Posterior vena cava (tissue), 2 donors: ENCODE measurements around the gene GNPTG. TPM values are rescaled to one million over a fixed set of nuclear protein-coding genes. Genes with fewer than 3 reads are reported as not detected.

Experiments
- DNase-seq: peaks from one replicate; pipeline ENCODE4 v3.0.0-alpha.2; 2020; ENCODE audit warnings: low spot score
- intact Hi-C, 2 donors: fragments of 100-400 bp; cut with DNase I; formaldehyde crosslinking; loops; one replicate each; pipeline versions ENCODE4 v1.14.1 to v1.14.2; 2022 to 2023
- total RNA-seq, 2 donors: library from RNA; stranded (reverse); fragmentation: NEBNext Ultra II Directional; extraction: Animal tissue kit (Norgen Biotek cat#: 25700); gene quantifications; one replicate each; pipeline ENCODE4 v1.2.1, GENCODE V29; 2021
- donor health status: DM: yes; HTN: yes; CAD: no.
- donor health status: DM: yes; HTN: yes; CAD: no.

The GNPTG gene
- total RNA-seq, 2 donors from 2014 or later: 48.4 to 55.6 TPM

DNA sequence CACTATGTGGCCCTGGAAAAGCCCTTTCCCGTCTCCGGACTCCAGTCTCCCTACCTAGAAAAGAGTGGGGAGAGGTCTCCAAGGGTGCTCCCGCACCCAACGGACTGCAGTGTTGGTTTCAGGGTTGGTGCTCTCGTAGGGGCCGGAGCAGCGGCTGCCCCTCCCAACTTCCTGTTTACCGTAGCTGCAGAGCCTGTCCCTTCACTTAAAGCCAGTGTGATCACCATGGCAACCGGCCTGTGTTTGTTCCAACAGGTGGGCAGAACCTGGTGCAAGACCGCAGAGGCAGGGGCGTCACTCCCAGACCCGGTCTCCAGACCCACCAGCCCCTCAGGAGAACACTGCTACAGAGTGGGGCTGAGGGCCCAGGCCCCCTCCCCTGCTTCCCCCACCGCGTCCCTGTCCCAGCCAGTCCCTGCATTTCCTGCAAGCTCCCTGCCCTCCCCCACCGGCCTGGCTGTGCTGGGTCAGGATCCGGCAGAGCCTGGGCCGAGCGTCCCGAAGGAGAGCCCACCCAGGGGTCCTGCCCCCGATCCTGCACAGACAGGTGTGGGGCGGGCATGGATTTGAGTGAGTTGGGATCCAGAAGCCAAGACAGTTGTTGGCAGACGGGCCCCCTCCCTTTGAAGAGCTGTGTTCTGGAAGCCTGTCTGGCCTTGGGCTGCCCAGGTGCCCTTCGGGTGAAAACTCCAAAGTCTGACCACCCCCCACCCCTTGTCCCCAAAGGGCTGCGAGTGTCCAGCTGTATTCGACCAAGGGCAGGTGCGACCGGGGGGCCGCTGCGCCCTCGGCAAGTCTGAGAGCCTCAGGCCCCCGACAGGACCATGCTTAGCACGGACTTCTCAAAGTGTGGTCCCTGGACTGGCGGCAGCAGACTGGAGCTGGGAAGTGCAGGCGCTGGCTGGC, 19.8 kb upstream of the GNPTG start:
- intact Hi-C loops: no loop called here
- DNase-seq: no peak

DNA sequence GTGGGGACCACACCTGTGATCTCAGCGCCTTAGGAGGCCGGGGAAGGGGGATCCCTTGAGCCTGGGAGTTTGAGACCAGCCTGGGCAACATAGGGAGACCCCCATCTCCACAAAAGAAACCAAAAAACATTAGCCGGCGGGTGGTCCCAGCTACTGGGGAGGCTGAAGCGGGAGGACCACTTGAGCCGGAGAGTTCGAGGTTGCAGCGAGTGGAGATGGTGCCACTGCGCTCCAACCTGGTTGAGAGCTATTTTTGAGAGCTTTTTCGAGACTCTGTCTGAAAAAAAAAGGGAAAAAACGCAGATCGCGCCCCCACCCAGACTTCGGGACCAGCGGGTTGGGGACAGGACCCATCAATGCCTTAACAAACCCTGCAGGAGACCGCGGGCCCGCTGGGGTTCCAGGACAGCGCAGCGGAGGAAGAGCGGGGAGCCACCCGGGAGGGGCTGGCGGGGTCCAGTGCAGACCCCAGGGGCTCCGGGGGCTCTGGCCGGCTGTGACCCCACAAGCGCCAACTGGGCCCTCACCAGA, 19.0 kb upstream of the GNPTG start:
- intact Hi-C loops: no loop called here
- DNase-seq: no peak

DNA sequence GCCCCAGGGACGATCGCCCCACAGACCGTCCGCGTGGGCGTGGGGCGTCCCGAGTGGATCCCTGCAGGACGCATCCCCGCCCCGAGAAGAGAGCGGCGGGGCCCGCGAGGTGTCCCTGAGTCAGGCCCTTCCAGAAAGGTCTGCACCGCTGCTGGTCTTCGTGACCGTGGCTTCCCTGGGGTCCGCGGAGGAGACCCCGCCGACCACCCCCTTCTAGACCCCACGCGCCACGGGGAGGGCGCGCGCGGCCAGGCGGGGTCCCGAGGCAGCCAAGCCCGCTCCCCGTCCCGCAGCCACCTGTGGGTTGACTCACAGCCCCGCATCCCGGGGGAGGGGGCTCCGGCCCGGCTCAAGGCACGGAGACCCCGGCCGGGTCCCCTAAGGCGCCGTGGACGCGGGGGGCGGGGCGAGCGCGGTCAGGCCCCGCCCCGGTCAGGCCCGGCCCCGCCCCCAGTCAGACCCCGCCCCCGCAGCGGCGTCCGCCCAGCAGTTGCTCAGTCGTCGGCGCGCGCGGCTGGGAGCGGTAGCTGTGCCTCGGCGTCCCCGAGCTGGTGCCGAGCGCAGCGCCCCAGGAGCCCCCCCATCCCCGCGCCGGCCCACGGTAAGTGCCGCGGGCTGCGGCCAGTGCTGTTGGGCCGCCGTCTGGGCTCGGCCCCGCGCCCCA, 18.4 kb upstream of the GNPTG start, which contains the start of gene BAIAP3:
Gene BAIAP3 (plus strand): TSS at position 497 of the 664 bp plus-strand sequence. CDS start 4,905 bp downstream, outside the sequence.
- intact Hi-C loops: no loop called here
- DNase-seq: no peak

DNA sequence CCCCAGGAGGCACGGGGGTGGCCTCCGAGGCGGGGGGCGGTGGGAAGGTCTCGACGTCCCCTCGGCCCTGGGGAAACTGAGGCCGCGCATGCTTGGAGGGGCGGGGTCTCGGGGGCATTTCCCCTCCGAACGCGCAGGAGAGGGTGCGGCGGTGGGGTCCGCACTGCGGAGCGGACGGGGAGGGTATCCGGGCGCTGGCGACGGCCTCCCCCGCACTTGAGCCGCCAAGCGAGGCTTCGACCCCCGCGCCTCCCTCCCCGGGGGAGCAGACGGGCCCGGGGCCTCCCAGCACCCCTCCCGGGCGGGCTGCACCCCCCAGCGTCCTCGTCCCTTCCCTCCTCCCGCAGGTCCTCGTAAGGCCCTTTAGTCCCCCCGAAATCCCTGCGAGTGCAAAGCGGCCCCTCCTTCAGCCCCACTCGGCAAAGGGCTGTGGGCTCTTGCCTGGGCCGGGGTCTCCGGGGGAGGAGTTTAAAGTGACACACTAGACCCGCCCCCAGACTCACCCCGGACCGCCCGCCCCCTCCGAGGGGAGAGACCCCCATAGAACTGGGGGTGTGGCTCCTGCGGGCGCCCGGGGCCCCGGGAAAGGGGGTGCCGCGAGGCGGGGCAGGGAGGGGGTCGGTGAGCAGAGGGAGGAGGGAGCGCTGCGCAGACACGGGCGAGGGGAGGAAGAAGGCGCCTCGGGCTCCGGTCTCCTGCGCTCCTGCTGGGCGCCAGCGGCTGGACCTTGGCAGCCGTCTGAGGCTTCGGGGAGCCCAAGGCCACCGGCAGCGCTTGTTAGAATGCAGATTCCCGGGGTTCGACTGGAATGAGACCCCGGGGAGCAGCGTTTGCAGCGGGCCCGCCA, 17.7 kb upstream of the GNPTG start:
- no peak for DNase-seq
- intact Hi-C loops: no loop called here

DNA sequence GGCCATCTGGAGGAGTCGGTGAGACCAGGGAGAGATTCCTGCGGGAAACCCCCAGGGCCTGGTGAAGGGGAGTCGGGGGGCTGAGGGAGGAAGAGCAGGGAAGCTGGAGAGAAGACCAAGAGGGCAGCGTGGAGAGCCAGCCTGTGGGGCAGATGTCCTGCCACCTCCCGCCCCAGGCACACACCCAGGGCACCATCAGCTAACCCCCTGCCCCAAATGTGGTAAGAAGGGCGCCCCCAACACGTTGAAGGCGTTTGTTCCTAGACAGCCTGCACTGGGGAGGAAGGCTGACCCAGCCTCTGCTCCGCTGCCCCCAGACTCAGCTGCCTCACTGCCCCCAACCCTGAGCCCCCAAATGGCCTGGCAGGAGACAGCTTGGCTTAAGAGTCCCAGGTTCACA, 17.0 kb upstream of the GNPTG start:
- no peak for DNase-seq
- intact Hi-C loops: no loop called here

DNA sequence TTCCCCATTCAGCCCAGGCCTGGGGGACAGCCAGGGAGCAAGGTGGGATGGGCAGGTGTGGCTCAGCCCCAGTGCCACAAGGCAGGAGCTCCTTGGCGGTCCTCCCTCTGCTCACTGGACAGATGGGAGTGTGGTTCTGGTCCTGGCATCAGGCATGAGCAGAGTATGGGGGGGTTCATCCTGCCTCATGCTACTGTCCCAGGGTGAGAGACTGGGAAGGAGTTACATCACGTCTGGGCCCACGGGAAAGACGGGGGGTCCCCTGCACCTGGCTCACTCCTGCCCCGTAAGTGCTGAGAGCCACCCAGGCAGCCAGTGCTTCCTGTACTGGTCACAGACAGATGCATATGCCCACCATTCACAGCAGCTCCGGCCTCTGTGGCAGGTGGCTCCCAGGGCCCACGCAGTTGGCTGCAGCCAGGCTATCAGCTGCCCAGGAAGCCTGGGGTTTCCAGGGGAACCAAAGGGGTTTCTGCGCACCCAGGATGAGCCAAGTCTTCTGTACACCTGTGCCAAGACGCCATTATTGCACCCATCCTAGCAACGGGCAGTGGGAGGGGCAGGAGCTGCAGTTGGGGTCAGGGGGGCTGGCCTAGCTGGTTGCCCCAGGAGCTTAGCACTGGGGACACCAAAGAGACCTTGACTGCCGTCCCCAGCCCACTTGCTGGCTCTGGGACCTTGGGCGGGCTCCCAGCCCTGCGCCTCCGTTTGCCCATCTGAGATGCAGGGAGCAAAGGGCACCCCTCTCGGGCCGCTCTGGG, 16.3 kb upstream of the GNPTG start:
- intact Hi-C loops: no loop called here
- DNase-seq: no peak

DNA sequence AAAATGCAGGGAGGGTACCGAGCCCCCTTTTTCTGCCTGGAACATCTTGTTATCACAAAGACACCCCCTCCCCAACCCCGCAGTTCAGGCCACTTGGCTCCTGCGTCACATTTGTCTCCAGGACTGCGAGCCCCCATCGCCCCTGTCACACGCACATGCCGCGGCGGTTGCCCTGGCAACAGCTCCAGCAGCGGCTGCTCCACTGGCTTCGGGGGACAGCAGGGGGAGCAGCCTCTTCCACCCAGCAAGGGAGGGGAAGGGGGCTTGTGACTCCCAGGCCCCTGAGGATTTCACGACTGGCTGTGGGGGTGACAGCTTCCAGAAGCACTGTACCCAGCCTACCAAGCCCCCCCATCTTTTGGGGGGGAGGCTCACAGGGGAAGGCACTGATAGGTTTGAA, 15.7 kb upstream of the GNPTG start:
- no peak for DNase-seq
- intact Hi-C loops: no loop called here

DNA sequence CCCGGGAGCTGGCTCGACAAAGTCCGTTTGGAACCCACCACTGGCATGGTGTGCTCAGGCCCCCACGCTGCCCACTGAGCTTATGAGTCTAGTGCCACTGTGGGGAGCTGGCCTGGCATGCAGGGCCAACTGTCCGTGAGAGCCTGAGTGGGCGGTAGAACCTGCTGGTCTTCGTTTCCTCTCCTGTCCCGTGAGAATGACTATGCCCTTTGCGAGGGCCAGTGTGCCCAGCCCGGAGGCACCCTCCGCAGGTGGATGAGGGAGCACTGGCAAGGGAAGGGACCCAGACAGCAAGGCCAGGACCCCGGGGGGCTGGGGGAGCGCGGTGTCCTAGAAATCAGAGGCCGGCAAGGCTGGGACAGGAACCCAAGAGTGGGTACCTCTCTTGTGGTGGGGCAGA, 15.1 kb upstream of the GNPTG start:
- intact Hi-C loops: no loop called here
- DNase-seq: no peak

DNA sequence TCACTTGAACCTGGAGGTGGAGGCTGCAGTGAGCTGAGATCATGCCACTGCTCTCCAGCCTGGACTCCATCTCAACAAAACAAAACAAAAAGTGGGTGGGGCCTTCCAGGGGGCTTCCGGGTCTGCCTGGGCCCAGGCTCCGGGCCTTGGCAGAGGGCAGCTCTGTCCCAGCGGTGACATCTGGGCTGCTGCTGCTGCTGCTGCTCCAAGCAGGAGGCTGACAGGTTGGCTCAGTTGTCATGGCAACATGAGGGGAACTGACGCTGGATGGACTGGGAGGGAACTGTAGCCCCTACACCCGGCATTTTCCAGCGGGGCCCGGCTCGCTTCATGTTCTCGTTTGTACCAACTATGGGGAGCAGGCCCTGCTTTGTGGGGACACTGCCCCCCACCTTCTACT, 14.2 kb upstream of the GNPTG start:
- intact Hi-C loops: no loop called here
- DNase-seq: no peak

DNA sequence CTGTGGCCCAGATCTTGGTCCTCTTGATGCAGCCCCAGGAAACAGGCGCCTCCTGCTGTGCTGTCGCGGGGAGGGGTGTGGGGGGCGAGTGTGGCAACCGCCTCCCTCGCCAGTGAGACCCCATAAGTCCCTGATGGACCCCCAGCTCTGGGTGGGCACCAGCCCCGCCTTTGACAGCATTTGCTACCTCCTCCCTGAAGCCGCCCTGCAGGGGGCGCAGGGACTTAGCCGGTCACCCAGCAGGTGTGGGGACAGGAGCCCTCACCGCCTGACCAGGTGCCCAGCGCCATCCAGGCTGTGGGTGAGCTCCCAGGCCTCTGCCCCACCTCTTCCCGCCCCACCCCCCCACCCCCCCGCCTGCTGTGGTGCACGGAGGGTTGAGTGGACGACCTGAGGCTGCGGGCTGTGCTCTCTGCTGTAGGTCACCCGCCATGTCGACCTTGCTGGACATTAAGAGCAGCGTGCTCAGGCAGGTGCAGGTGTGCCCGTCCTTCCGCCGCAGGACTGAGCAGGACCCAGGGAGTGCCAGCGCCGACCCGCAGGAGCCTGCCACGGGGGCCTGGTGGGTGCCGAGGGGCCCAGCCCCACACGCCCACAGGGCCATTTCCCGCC, 13.5 kb upstream of the GNPTG start:
- no peak for DNase-seq
- intact Hi-C loops: no loop called here

DNA sequence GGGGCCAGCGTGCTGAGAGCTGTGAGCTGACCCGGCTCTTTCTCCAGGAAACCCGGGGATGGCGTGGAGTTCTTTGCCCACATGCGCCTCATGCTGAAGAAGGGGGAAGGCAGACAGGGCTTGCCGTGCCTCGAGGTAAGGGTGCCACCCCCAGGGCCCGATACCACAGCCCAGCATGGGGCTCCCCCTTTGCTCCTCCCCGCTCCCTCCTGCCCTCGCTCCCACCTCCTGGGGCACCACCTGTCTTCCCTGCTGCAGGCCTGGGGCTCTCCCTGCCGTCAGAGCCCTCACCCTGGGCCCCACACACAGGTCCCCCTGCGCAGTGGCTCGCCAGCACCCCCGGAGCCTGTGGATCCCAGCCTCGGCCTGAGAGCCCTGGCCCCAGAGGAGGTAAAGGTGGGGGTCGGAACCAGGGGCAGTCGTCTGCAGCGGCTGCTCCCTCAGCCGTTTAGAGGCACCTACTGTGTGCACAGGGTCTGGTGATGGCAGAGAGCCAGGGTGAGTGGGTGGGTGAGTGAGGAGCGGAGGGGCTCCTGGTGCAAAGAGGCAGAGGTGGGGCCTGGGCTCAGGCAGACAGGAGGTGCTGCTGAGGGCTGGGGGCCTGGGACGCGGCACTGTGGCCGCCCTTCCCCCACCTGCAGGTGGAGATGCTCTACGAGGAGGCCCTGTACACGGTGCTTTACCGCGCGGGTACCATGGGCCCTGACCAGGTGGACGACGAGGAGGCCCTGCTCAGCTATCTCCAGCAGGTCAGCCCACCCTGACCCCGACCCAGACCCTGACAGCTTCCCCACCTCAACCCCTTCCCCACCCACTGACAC, 12.7 kb upstream of the GNPTG start:
- intact Hi-C loops: no loop called here
- DNase-seq: no peak

DNA sequence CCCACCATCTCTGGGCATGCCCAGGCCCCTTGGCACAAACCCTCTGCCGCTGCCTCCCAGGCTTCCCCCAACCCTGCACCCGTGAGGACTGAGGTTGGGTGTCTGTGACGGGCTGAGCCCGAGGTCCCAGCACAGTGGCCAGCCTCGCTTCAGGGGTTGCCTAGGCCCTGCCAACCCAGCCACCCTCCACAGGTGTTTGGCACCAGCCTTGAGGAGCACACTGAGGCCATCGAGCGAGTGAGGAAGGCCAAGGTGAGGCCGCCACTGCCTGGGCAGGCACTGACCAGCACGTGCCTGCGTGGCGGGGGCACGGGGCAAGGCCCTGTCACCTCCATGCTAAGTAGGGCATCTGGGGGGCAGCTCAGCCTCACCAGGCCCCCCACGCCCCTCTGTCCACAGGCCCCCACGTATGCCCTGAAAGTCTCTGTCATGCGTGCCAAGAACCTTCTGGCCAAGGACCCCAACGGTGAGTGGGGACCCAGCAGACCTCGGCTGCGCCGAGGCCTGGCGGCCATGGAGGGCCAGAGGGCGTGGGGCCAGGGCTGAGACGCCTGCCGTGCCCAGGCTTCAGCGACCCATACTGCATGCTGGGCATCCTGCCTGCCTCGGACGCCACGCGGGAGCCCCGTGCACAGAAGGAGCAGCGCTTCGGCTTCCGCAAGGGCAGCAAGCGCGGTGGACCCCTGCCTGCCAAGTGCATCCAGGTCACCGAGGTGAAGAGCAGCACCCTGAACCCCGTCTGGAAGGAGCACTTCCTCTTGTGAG, 10.8 kb upstream of the GNPTG start:
- DNase-seq: no peak
- intact Hi-C loops: no loop called here

DNA sequence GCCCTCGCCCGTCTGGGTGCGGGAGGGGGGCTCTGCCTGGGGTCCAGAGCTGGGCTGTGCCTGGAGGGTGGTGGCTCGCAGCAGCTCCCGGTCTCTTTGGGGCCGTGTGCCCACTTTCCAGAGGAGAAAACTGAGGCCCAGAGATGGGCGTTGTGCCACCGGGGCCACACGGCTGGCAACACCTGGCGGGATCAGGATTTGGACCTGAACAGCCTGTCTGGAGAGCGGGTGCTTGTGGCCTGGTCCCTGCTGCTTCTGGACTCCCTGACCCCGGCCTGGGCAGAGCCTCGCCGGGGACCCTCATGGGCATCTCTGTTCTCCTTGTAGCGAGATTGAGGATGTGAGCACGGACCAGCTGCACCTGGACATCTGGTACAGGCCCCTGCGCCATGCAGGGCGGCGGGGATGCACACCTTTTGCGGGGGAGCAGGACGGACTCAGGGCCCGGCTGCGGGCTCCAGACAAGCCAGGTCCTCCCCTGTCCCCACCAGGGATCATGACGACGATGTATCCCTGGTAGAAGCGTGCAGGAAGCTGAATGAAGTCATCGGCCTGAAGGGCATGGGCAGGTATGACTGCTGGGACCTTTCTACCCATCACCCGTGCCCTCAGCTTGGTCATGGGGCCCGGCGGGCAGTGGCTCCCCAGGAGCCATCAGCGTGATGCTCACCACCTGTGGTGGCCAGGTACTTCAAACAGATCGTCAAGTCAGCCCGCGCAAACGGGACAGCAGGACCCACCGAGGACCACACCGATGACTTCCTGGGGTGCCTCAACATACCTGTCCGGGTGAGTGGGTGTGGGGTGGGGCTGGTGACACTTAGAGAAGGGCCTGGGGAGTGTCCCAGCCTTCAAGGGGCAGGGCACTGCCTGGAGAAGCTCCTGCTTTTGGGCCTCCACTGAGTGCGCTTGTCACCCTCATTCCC, 10.0 kb upstream of the GNPTG start:
- no peak for DNase-seq
- intact Hi-C loops: no loop called here

DNA sequence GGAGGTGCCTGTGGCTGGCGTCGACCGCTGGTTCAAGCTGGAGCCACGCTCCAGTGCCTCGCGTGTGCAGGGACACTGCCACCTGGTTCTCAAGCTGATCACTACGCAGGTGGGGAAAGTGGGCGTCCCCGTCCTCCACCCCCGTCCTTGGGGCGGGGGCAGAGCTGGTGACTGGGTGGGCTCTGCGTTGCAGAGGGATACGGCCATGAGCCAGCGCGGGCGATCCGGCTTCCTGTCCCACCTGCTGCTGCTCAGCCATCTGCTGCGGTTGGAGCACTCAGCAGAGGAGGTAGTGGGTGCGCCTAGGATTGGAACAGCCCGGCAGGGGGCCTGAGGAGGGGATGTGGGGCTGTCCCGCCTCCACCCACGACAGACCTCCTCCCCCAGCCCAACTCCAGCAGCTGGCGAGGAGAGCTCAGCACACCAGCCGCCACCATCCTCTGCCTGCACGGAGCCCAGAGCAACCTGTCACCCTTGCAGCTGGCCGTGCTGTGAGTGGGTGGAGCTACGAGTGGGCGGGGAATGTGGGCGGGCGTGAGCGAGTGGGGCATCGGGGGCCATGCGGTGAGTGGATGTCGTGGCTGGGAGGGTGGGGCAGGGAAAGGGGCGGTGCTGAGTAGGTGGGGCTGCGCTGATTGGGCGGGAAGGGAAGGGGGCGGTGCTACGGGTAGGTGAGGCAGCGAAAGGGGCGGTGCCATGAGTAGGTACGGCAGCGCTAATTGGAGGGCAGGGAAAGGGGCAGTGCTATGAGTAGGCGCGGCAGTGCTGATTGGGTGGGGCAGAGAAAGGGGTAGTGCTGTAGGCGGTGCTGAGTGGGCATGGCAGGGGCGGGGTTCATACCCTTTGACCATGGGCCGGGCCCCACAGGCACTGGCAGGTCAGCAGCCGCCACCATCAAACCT, 9.0 kb upstream of the GNPTG start:
- DNase-seq: peak; percentile 97
- intact Hi-C loops: no loop called here
